ENCODE measurements around the gene DIP2C.

The DIP2C gene

DNA sequence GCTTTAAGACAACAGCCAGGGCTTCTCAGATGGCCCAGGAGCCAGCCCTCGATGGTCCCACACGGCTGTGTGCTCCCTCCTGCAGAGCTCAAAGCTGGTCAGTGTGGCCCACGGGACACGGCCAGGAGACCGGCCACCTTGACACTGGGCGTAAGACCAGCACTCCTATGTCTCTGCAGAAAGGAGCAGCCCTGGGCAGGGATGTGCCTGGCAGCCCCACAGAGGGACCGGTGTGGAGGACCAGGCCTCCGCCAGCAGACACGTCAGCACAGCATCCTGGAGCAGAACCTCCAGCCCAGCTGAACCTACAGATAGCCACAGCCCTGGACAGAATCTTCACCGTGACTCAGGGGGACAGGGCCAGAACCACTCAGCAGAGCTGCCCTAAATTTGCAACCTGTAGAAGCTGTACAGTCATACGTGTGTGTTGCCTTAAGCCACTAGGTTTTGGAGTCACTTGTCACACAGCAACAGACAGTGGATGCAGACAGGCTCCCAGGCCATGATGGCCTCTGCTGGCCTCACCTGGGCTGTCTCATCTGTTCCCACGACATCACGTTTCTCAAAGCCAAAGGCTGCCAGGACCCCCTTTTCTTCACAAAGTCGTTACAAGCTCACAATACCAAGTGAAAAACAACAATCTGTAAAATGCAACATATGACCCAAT lies 132.4 kb downstream of the DIP2C start:
- intact Hi-C loops (cut with DNase I; ENCODE audit: low total_unique reads): no loop called here
- peaks cover 0 to 46% (median 12%) of the 10 kb centered on the region in 4 donors for H3K4me1 ChIP-seq
- no peaks in the 10 kb centered on the region for H3K36me3 ChIP-seq
- no peak overlapping the region for H3K4me3 ChIP-seq
- DNase-seq: no peak
- H3K27me3 ChIP-seq: no peaks in the 10 kb centered on the region
- TF ChIP-seq, protein P1, sequence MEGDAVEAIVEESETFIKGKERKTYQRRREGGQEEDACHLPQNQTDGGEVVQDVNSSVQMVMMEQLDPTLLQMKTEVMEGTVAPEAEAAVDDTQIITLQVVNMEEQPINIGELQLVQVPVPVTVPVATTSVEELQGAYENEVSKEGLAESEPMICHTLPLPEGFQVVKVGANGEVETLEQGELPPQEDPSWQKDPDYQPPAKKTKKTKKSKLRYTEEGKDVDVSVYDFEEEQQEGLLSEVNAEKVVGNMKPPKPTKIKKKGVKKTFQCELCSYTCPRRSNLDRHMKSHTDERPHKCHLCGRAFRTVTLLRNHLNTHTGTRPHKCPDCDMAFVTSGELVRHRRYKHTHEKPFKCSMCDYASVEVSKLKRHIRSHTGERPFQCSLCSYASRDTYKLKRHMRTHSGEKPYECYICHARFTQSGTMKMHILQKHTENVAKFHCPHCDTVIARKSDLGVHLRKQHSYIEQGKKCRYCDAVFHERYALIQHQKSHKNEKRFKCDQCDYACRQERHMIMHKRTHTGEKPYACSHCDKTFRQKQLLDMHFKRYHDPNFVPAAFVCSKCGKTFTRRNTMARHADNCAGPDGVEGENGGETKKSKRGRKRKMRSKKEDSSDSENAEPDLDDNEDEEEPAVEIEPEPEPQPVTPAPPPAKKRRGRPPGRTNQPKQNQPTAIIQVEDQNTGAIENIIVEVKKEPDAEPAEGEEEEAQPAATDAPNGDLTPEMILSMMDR (IDR thresholded peaks at IDR 0.05): no peak
- no peak overlapping the region for H3K27ac ChIP-seq
- no peaks in the 10 kb centered on the region for H3K9me3 ChIP-seq

DNA sequence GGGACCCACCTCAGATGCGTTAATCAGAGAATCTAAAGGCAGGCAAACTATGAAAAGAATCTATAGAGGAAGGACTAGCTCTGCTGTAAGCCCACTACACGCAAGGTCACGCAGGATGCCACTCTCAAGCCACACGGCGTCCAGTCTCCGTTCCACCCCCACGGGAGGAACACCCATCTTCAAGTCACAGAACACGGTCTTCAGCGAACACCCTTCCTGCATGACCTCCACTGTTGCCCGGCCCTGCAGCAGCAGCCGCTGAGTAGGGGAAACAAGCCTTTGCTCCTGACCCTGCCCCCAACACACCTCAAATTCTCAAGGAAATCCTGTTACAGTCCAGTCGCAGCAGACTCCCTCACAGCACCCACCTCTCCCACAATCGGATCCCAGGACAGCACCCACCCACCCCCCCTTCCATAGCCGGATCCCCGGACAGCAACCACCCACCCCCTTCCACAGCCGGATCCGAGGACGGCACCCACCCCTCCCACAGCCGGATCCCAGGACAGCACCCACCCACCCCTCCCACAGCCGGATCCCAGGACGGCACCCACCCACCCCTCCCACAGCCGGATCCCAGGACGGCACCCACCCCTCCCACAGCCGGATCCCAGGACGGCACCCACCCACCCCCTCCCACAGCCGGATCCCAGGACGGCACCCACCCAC lies 133.7 kb downstream of the DIP2C start:
- Histone ChIP-seq H3K4me3 (no peak overlapping the region), H3K27ac (no peak overlapping the region), H3K9me3 (no peaks in the 10 kb centered on the region), H3K4me1 (peaks cover 0 to 59% (median 18%) of the 10 kb centered on the region in 4 donors), H3K36me3 (no peaks in the 10 kb centered on the region), H3K27me3 (no peaks in the 10 kb centered on the region)
- intact Hi-C loops (cut with DNase I; ENCODE audit: low total_unique reads): no loop called here
- TF ChIP-seq, protein P1 (IDR thresholded peaks at IDR 0.05): no peak
- peak in 1 of 2 donors; percentile 60 for DNase-seq

DNA sequence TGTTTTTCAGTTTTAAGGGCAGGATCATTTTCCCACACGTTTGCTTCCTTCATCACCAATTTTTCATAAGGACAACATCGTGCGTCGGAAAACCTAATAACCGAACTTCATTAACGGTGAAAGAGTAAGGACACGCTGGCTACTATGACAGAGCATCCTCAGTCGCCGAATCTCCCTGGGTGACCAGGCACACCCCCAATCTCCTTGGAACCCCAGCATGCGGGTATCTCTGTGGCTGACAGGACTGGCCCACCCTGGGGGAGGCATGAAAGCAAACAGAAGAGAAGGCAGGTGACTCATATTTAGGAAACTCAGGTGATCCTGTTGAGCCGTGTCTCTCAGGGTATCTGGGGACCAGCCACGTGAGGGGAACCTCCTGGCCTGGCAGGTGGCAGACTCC lies 134.2 kb downstream of the DIP2C start:
- Histone ChIP-seq H3K9me3 (no peaks in the 10 kb centered on the region), H3K4me1 (peaks cover 0 to 64% (median 19%) of the 10 kb centered on the region in 4 donors), H3K36me3 (no peaks in the 10 kb centered on the region), H3K27ac (no peak overlapping the region), H3K27me3 (no peaks in the 10 kb centered on the region), H3K4me3 (no peak overlapping the region)
- intact Hi-C loops (cut with DNase I; ENCODE audit: low total_unique reads): no loop called here
- no peak for DNase-seq
- TF ChIP-seq, protein P1 (IDR thresholded peaks at IDR 0.05): no peak

DNA sequence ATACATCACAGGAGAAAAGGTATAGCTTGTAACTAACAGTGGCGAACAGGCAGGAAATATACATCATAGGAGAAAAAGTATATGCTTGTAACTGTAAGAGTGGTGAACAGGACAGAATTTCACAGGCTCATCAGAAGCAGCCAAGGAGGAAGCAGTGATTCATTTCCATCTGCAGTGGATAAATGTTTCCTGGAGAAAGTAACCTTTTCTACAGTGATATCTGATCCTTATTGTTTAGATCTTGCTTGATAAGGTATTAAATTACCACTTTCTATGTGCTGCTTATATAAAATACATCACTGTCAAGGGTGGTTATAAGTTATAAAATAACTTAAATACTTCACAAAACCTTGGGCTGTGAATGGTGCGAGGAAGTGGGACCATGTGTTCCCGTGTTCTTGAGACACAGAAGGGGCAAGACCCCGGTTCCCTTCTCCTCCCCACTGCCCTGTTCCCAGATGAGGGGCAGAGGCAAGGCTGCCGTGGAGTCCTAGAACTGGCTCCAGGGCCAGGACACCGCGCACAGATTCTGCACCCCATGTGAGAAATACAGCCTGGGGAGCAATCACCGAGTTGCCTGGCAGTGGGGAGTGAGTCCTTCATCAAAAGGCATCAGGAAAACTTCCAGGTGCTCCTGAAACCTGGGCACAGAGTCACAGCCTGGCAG lies 135.2 kb downstream of the DIP2C start:
- H3K4me3 ChIP-seq: no peak overlapping the region
- intact Hi-C loops (cut with DNase I; ENCODE audit: low total_unique reads): no loop called here

DNA sequence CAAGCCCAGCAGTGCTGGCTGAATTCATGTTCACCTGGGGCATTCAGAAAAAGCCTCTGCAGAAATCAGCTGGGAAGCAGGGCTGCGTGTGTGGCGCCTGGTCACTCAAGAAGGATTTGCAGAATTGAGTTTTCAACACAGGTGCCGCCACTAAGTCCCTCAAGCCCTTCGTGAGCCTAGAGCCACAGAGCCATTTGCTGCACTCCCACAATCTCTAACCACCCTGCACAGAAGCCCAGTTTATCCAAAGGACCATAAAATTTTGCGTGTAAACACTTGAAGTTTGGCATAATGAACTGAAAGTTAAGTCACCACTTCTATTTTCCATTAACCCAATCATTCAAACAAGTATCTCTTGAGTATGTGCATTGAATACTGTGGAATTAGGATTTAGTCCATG lies 136.2 kb downstream of the DIP2C start:
- H3K36me3 ChIP-seq: no peaks in the 10 kb centered on the region
- H3K4me1 ChIP-seq: peaks cover 0 to 61% (median 13%) of the 10 kb centered on the region in 4 donors
- TF ChIP-seq, protein P1 (IDR thresholded peaks at IDR 0.05): no peak
- H3K27ac ChIP-seq: no peak overlapping the region
- no peaks in the 10 kb centered on the region for H3K27me3 ChIP-seq
- no peak for DNase-seq
- H3K4me3 ChIP-seq: no peak overlapping the region
- intact Hi-C loops (cut with DNase I; ENCODE audit: low total_unique reads): no loop called here
- H3K9me3 ChIP-seq: no peaks in the 10 kb centered on the region

More for the DNA sequence above, 135.2 kb downstream of the DIP2C start:
- Histone ChIP-seq H3K27ac (no peak overlapping the region), H3K36me3 (no peaks in the 10 kb centered on the region), H3K9me3 (no peaks in the 10 kb centered on the region), H3K4me1 (peaks cover 0 to 64% (median 15%) of the 10 kb centered on the region in 4 donors), H3K27me3 (no peaks in the 10 kb centered on the region)
- TF ChIP-seq, protein P1 (IDR thresholded peaks at IDR 0.05): no peak
- no peak for DNase-seq
